Bronchial epithelial cell (primary cell): Measurements from ENCODE around the gene RASSF5. TPM values are rescaled to one million over a fixed set of nuclear protein-coding genes. Genes with fewer than 3 reads are reported as not detected.

Experiments
- DNase-seq: peaks from one replicate; pipeline ENCODE4 v3.0.0-alpha.2; 2010; ENCODE audit warnings: low read depth
- FAIRE-seq: peaks from 2 replicates; lab custom pipeline; 2011; peaks lifted over from hg19 to GRCh38; lab: Jason Lieb, UNC
- H3K27me3 ChIP-seq: 2 replicates; pipeline ENCODE4 v1.5.1; 2011; ENCODE audit warnings: low read length; ENCODE audit not compliant: control insufficient read depth, insufficient read depth
- H3K36me3 ChIP-seq: 2 replicates; pipeline ENCODE4 v1.5.1; 2011; ENCODE audit warnings: low read length; ENCODE audit not compliant: control insufficient read depth, insufficient read depth
- H3K4me3 ChIP-seq: 2 replicates; pipeline ENCODE4 v1.5.1; 2011; ENCODE audit warnings: mild to moderate bottlenecking, low read depth, low read length, control low read depth
- total RNA-seq: library from RNA; depleted of rRNA; stranded (reverse); fragments of >200 nt; gene quantifications from 2 replicates; pipeline ENCODE4 v1.2.1, GENCODE V29; 2014
- TF ChIP-seq, protein P1 (sequence below): IDR thresholded peaks from 2 replicates; pipeline ENCODE4 v1.5.1; 2011; ENCODE audit warnings: mild to moderate bottlenecking, moderate library complexity, low read length, control low read depth, inconsistent platforms; ENCODE audit not compliant: insufficient read depth, severe bottlenecking

Gene RASSF5
- total RNA-seq, 1 donor from 2014 or later = 3.4 TPM

- Histone ChIP-seq H3K4me3 (no peak overlapping the region), H3K27me3 (no peaks in the 10 kb centered on the region), H3K36me3 (no peaks in the 10 kb centered on the region)
- DNase-seq (no peak), FAIRE-seq (no peak)
- TF ChIP-seq, protein P1, sequence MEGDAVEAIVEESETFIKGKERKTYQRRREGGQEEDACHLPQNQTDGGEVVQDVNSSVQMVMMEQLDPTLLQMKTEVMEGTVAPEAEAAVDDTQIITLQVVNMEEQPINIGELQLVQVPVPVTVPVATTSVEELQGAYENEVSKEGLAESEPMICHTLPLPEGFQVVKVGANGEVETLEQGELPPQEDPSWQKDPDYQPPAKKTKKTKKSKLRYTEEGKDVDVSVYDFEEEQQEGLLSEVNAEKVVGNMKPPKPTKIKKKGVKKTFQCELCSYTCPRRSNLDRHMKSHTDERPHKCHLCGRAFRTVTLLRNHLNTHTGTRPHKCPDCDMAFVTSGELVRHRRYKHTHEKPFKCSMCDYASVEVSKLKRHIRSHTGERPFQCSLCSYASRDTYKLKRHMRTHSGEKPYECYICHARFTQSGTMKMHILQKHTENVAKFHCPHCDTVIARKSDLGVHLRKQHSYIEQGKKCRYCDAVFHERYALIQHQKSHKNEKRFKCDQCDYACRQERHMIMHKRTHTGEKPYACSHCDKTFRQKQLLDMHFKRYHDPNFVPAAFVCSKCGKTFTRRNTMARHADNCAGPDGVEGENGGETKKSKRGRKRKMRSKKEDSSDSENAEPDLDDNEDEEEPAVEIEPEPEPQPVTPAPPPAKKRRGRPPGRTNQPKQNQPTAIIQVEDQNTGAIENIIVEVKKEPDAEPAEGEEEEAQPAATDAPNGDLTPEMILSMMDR = no peak
Measured at GRCh38 chr1:206551296-206551985, 44.1 kb downstream of the RASSF5 start.

DNA sequence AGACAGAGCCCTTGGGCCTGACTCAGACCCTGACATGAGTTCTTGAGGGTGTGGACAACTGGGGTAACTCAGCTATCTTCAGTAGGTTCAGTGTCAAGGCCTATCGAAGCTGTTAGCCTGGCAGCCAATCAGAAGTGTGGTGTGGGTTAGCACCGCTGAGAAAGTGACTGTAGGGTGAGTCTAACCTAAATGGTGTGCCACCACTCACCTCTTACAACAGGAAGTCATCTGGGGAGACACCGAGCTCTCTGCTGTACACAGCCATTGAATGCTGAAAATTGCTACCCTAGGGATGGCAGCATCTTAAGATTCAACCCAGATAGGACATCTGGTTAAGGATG lies 44.6 kb downstream of the RASSF5 start:
- Histone ChIP-seq H3K4me3 (no peak overlapping the region), H3K36me3 (no peaks in the 10 kb centered on the region), H3K27me3 (no peaks in the 10 kb centered on the region)
- no peak for DNase-seq
- TF ChIP-seq, protein P1 = no peak
- no peak for FAIRE-seq

GRCh38 chr1:206554211-206554610 lies 46.9 kb downstream of the RASSF5 start:
- DNase-seq = no peak
- Histone ChIP-seq H3K4me3 (no peak overlapping the region), H3K36me3 (no peaks in the 10 kb centered on the region), H3K27me3 (no peaks in the 10 kb centered on the region)
- FAIRE-seq = no peak
- TF ChIP-seq, protein P1 = no peak

GRCh38 chr1:206554701-206555472 lies 47.6 kb downstream of the RASSF5 start:
- no peaks in the 10 kb centered on the region for H3K36me3 ChIP-seq
- H3K4me3 ChIP-seq = no peak overlapping the region
- H3K27me3 ChIP-seq = no peaks in the 10 kb centered on the region
- no peak for DNase-seq
- no peak for FAIRE-seq
- TF ChIP-seq, protein P1 = no peak

- DNase-seq (no peak), FAIRE-seq (no peak)
- H3K4me3 ChIP-seq = no peak overlapping the region
- no peaks in the 10 kb centered on the region for H3K27me3 ChIP-seq
- TF ChIP-seq, protein P1 = no peak
- no peaks in the 10 kb centered on the region for H3K36me3 ChIP-seq
Measured at GRCh38 chr1:206555473-206555935, 48.2 kb downstream of the RASSF5 start.
